ENCODE results near the gene NKX2-1. TPM values are rescaled to one million over a fixed set of nuclear protein-coding genes. Genes with fewer than 3 reads are reported as not detected.

The NKX2-1 gene
- total and polyA plus RNA-seq, 9 donors, result 0.18 TPM; not detected in 8

DNA sequence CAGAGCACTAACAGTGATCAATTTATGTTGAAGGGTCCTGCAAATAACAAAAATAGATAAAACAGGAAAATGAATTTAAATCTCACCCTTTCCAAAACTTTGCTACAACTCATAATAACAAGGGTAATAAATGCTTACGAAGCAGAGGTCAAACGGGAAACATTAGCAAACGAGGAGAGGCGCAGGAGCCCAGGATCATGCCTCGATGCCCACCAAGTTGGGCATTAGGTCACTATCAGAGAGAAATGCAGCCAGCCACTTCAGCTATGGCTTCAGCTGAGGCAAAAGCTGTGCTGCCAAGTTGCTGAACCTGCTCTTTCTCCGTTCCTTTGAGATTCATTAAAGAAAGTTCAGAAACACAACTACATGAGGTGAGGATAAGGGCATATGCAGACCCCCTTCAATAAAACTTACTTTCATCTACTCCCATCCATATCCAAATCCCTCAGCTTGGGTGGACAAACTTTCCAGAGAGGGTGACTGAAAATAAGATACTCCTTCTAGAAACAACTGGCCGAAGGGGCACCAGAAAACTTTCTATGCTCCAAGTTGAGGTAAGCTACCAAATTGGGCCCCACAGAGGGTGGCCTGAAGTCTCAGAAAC lies 7.9 kb downstream of the NKX2-1 start:
- intact Hi-C loops (cut with DNase I), result no loop called here
- Histone ChIP-seq H3K27ac (no peak overlapping the region), H3K36me3 (no peaks in the 10 kb centered on the region), H3K27me3 (no peaks in the 10 kb centered on the region), H3K9me3 (peaks cover 0 to 7% of the 10 kb centered on the region in 2 donors), H3K4me3 (no peak overlapping the region), H3K4me1 (ENCODE audit: insufficient read depth) (no peaks in the 10 kb centered on the region)
- 7 to 9% (median 8%) methylated on average over 7 of the region's 7 CpGs for WGBS, 3 donors
- TF ChIP-seq POLR2A (IDR thresholded peaks at IDR 0.05) (no peak), EP300 (IDR thresholded peaks at IDR 0.05) (no peak)
- TF ChIP-seq, protein P1, sequence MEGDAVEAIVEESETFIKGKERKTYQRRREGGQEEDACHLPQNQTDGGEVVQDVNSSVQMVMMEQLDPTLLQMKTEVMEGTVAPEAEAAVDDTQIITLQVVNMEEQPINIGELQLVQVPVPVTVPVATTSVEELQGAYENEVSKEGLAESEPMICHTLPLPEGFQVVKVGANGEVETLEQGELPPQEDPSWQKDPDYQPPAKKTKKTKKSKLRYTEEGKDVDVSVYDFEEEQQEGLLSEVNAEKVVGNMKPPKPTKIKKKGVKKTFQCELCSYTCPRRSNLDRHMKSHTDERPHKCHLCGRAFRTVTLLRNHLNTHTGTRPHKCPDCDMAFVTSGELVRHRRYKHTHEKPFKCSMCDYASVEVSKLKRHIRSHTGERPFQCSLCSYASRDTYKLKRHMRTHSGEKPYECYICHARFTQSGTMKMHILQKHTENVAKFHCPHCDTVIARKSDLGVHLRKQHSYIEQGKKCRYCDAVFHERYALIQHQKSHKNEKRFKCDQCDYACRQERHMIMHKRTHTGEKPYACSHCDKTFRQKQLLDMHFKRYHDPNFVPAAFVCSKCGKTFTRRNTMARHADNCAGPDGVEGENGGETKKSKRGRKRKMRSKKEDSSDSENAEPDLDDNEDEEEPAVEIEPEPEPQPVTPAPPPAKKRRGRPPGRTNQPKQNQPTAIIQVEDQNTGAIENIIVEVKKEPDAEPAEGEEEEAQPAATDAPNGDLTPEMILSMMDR (IDR thresholded peaks at IDR 0.05), result no peak
- DNase-seq, result no peak

DNA sequence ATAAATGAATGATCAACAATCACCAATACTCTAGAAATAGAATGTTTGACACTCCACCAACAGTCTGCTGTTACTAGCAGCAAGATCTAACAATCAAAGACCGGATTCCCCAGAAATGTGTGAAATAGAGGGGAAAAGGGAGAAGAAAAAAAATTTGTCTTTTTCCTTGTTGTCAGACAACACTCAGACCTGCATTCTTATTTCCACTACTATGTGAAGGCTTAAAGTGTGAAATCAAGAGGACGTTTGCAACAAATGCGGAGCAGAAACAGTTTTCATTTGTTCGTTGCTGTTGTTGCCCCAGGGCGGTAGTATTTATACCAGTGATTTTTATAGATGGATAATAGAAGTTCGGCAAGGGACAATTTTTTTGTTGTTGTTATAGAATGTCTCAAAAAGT lies 9.2 kb downstream of the NKX2-1 start:
- Histone ChIP-seq H3K36me3 (no peaks in the 10 kb centered on the region), H3K27ac (no peak overlapping the region), H3K27me3 (no peaks in the 10 kb centered on the region), H3K9me3 (peaks cover 0 to 15% of the 10 kb centered on the region in 2 donors), H3K4me3 (no peak overlapping the region), H3K4me1 (ENCODE audit: insufficient read depth) (no peaks in the 10 kb centered on the region)
- DNase-seq, result no peak
- intact Hi-C loops (cut with DNase I), result no loop called here
- TF ChIP-seq POLR2A (IDR thresholded peaks at IDR 0.05), result no peak
- TF ChIP-seq EP300 (IDR thresholded peaks at IDR 0.05), result no peak
- TF ChIP-seq, protein P1 (IDR thresholded peaks at IDR 0.05), result no peak
- 11 to 13% (median 13%) methylated on average over 6 of the region's 6 CpGs for WGBS, 3 donors

DNA sequence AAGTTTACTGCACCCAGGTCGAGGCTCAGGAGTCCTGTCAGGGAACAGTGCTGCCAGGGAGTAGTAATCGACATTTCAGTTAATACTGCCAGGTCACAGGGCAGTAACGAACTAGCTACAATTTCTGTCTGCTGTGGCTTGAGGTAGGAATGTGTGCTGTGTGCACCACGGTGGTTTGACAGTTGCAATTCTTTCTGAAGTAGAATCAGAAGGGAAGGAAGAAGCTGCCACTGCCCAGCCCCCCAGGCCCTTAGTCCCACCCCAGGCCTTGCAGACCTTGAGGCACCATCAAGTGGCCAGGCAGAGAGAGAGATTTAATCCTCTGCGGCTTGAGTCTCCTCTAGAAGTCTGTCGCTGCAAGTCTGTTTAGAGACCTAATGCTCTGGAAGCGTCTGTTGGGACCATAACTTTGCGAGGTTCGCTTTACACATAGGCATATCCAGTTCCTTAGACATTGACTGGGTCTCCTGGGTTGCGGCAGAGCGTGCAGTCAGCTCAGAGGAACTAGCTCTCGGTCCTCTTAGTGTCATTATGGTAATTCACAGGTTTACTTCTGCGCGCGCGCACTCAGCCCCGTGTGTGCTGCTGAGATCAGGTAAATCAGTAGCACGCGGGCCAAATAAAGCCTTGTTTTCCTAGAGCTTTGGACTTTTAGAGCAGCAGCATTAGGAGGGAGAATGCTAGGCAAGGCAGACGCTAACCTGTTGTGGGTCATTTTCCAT lies 9.8 kb downstream of the NKX2-1 start:
- no peaks in the 10 kb centered on the region for H3K4me1 ChIP-seq (ENCODE audit: insufficient read depth)
- H3K27ac ChIP-seq, result no peak overlapping the region
- TF ChIP-seq, protein P1 (IDR thresholded peaks at IDR 0.05), result no peak
- no peak for TF ChIP-seq EP300 (IDR thresholded peaks at IDR 0.05)
- TF ChIP-seq POLR2A (IDR thresholded peaks at IDR 0.05), result no peak
- no peaks in the 10 kb centered on the region for H3K27me3 ChIP-seq
- H3K36me3 ChIP-seq, result no peaks in the 10 kb centered on the region
- no peak overlapping the region for H3K4me3 ChIP-seq
- peaks cover 0 to 15% of the 10 kb centered on the region in 2 donors for H3K9me3 ChIP-seq
- intact Hi-C loops (cut with DNase I), result no loop called here
- WGBS, 3 donors, result 3 to 5% (median 3%) methylated on average over 20 of the region's 20 CpGs
- no peak for DNase-seq

DNA sequence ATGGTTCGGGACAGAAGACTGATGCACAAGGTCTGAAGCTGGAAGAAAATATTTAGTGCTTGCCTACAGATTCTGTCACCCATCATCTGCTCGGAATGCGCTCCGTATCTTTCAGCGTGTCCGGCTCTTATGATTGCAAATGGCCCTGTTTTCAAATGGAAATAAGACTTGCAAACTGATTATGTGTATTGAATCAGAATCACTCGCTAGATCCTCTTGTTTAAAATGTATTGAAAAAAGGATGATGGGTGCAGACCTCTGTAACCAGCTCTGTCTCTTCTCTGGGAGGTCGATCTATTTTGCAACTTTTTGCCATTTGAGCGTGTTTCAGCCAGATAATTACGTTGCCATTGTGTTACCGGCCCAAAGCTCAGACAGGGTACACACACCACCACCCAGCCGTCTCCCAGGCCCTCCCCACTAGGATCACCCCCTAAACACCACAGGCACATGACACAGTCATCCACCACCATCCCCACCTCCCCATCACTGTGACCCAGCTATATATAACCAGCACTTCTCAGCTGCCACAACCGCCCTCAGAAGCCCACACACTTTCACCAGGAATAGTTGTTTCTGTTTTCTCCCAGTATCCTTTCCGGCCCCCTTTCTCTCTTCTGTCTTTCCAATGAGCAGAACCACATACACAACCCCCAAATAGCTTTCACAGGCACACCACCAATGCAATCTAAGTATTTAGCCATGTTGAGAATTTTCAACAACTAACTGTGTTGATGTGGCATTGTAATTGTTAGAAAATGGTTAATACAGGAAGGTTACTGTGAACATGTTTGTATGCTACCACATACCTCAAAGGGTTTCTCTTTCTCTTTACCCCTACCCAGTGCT lies 10.7 kb downstream of the NKX2-1 start:
- WGBS, 3 donors, result 4 to 6% (median 5%) methylated on average over 14 of the region's 14 CpGs
- Histone ChIP-seq H3K4me3 (no peak overlapping the region), H3K36me3 (no peaks in the 10 kb centered on the region), H3K4me1 (ENCODE audit: insufficient read depth) (no peaks in the 10 kb centered on the region), H3K27ac (no peak overlapping the region), H3K27me3 (no peaks in the 10 kb centered on the region), H3K9me3 (peaks cover 0 to 15% of the 10 kb centered on the region in 2 donors)
- no peak for DNase-seq
- TF ChIP-seq POLR2A (IDR thresholded peaks at IDR 0.05) (no peak), EP300 (IDR thresholded peaks at IDR 0.05) (no peak)
- TF ChIP-seq, protein P1 (IDR thresholded peaks at IDR 0.05), result no peak
- intact Hi-C loops (cut with DNase I), result no loop called here
